NK-92 treated with Interleukin-12 subunit alpha and Interleukin-12 subunit beta, amount 100 ng/mL, for 24 hours (cell line): ENCODE measurements around the gene OVAAL.

Experiments used
- DNase-seq: peaks from one replicate; lab custom pipeline; 2025; lab: John Stamatoyannopoulos, UW

OVAAL gene

DNA sequence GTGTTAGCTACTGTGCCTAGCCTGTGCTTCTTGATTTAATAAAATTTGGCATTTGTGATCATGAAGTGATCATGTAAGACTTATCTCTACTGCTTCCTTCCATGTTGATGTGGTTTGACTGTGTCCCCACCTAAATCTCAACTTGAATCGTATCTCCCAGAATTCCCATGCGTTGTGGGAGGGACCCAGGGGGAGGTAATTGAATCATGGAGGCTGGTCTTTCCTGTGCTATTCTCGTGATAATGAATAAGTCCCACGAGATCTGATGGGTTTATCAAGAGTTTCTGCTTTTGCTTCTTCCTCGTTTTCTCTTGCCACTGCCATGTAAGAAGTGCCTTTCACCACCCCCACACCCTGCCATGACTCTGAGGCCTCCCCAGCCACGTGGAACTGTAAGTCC is at the start of gene OVAAL:
Gene OVAAL, plus strand, starts transcription at position 301 of the 400 bp plus-strand sequence.
- DNase-seq = no peak

GRCh38 chr1:180510882-180511281 is 47.9 kb upstream of the OVAAL start:
- DNase-seq = no peak

- no peak for DNase-seq
Measured at GRCh38 chr1:180513531-180513930, 45.2 kb upstream of the OVAAL start.

- no peak for DNase-seq
Measured at GRCh38 chr1:180515364-180515763, 43.4 kb upstream of the OVAAL start.

DNA sequence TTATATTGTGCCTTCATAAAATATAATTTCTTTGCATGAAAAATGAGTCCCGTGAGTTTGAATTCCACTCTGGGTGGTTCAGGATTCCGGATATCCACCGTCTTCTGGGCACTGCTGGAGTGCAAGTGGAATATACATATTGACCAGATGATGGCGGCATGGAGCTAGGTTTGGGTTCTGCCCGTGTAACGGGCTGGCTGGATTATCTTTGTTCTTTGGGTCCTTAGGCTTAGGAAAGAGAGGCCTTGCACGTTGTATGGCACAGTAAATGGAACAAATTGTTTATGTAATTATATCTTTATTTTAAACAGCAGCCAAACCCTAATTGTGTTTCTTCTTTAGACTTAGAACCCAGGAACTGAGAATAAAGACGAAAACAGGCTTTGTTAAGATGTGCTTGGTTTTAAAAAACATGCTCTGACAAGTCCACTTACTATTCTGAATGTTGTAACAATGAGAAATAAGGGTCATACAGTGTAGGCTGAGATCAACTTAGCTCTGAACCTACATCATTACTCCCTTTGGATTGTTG is 42.8 kb upstream of the OVAAL start:
- DNase-seq = no peak

DNA sequence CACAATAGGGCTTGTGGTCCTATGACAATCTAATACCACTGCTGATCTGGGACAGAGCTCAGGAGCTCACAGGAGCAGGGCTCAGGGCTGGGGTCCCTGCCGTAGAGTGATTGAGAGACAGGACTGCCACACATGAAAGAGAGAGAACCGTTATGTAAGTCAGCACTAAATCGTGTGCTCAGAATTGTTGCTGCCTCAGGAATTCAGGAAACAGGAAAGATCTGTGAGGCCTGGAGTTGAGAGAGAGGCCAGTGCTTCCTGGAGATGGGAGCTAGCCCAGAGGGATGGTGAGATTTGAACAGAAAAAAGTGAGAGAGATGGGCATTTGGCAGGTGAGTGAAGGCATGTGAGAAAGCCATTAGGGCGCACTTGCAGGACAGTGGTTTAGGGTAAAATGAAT is 38.9 kb upstream of the OVAAL start:
- DNase-seq = no peak

DNA sequence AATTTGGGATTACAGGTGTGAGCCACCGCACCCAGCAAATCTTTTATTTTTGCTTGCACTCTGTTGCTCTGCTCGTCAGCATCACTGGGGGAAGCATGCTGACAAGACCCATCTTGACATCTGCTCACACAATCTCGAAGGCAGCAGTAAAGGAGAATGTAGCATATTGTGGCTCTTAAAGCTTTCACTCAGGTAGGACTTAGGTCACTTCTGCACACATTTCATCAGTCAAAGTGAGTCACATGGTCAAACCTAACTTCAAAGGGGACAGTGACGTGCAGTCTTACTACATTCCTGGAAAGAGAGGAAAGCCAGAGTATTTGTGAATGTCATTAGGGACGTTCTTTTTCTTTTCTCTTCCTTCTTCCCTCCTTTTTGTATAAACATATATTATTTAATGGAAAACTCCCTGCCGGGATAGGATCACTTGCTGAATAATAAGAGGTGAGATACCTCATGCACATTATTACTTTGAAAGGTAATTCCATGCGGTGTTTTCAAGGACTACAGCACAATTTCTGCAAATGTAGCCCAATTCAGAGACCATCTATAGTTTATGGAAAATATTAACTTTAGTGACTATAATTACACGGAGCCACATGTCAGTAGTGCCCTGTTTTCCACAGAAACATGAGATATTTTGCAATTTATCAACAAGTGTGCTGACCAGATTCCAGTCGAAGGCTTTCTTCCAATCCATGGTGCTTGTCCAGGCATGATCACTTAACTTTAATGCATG is 37.1 kb upstream of the OVAAL start:
- DNase-seq = no peak

DNA sequence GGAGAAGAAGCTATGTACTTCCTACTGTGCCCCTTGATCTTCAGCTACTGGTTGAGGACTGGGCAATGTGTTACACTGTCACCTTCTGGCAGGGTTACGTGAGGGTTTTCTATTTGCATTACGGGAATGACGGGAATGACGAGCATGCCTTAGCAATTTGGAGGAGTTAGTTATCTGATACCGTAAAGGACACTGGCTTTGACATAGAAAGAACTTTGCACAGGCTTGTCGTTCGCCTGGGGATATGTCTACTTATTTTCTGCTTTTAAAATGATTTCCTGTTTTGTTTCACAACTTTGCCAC is 36.6 kb upstream of the OVAAL start:
- no peak for DNase-seq

DNA sequence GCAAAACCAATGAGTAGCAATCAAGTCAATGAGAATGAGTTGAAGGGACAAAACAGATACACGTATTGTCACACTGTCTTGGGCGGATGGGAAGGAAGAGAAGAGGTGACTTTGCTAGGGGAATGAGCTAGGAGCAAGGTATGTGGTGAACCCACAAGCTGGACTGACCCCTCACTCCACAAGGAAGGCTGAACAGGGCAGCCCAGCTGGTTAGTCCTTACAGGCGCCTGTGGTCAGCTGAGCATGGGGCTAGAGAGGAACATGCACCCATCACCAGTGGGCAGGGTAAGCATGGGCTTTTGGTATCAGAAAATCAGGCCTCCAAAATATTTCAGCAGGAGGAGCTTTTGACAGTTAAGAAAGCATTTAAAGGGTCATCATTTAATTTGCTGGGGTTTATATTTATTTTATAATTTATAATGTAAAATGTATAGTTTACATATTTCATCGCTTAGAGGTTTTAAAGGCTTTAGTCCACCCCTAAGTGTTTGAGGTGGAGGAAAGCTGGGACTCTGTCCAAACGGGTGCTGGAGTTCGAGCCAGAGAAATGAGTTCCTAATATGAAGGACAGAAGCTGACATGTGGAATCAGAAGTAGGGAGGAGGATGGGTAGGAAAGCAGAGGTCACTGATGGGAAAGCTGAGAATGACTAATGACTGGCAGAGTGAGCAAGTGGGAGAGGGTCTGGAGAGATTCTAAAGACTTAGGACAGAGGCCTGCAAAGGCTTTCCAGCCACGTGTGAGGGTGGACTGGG is 34.4 kb upstream of the OVAAL start:
- DNase-seq = no peak

- no peak for DNase-seq
Measured at GRCh38 chr1:180524915-180525714, 33.6 kb upstream of the OVAAL start.

DNA sequence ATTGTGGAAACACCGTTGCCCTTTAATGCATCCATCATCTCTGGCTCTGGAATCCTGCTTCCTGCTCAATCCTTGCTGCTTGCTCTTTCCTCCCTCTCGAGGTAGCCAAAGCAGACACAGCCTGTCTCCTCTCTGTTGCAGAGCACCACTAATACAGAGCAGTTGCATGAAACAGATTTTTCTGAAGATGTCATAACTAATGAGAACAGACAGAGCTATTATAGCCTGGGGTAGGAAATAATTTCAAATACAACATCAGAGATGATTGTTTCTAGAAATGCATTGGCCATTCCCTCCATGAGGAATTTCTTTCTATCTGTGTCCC is 33.1 kb upstream of the OVAAL start:
- DNase-seq = no peak

- no peak for DNase-seq
Measured at GRCh38 chr1:180527101-180527669, 31.6 kb upstream of the OVAAL start.

DNA sequence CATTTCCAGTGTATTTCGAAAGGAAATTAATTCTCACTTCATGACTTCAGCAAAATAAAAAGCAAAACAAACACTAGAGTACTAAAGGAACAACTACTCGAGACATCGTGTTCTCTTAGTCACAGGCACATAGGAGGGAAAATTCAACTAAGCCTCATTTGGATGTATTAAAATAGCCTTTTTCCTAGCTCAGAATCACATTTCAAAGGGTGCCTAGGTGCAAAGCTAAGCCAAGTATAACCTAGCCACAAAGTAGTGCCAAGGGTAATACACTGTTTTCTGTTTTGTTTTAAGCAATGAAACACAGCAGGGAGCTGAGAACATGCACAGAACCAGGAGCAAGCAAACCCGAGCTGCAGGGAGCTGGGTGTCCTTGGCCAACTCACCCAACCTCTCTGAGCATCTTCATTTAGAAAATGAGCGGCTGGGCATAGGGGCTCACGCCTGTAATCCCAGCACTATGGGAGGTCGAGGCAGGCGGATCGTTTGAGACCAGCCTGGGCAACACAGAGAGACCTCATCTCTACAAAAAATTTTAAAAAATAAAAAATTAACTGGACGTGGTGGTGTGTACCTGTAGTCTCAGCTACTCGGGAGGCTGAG is 29.8 kb upstream of the OVAAL start:
- no peak for DNase-seq

DNA sequence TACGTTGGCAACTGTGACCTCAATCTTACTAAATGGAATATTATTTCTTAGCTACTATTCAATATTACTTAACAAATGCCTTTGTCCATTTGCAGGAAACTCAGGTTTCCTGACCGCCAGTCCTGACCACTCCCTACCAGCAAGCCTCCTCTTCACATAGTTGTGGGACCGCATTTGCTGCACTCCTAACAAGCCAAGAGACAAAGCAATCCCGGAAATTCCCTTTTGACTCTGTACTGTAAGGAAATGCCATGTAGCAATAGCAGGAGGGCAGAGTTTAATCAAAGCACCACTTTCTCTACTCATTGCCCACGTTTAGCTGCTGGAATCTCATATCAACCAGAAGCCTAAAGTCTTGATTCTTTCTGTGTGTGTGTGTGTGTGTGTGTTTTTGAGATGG is 28.3 kb upstream of the OVAAL start:
- DNase-seq = no peak

- DNase-seq = no peak
Measured at GRCh38 chr1:180532854-180533253, 25.9 kb upstream of the OVAAL start.

- peak; percentile 20 for DNase-seq
Measured at GRCh38 chr1:180533266-180533987, 25.3 kb upstream of the OVAAL start.

DNA sequence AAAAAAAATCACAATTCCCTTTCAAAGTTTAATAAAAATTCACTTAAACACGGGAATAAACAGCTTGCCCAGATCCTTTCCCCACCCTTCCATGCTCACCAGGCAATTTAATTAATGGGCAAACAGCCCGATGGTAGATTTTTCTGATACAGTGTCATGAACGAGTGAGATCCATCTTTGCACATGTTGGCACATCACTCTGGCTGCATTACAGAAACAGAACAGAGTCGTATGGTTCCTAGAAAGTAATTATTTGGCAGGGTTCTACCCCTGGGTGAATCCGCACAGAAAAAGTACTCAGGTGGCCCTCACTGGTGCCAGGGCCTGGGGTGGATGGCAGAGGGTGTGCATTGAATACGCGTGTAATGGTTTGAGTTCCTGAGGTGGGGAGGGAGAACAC is 24.6 kb upstream of the OVAAL start:
- DNase-seq = no peak

DNA sequence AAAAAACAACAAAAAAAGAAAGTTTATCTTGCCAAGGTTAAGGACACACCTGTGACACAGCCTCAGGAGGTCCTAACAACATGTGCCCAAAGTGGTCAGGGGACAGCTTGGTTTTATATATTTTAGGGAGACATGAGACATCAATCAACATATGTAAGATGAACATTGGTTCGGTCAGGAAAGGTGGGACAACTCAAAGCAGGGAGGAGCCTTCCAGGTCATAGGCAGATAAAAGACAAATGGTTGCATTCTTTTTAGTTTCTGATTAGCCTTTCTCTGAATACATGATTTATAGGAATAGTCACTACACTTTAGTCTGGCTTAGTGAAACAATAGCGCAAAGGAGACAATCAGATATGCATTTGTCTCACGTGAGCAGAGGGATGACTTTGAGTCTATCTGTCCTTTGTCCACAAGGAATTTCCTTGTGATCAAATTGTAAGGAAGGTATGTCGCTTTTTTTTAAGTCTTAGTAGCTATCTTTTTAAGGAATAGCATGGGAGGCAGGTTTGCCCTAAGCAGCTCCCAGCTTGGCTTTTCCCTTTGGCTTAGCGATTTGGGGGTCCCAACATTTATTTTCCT is 23.3 kb upstream of the OVAAL start:
- DNase-seq = no peak

GRCh38 chr1:180536821-180537372 is 21.9 kb upstream of the OVAAL start:
- DNase-seq = no peak

- DNase-seq = no peak
Measured at GRCh38 chr1:180539136-180539535, 19.6 kb upstream of the OVAAL start.
